Naive B cell (primary cell): Measurements from ENCODE around the gene EGLN2. TPM values are rescaled to one million over a fixed set of nuclear protein-coding genes. Genes with fewer than 3 reads are reported as not detected.
"Not testable (repeated sequence)": the region's sequence is repeated elsewhere in the genome, so short reads cannot be mapped to it uniquely, and the experiment has no call there.

Source experiments
- ATAC-seq, 2 donors: fragments of 150-1000 bp; cut with Tn5 transposase; 2 replicates each; pipeline ENCODE4 v1.10.0; 2021; ENCODE audit warnings: low read depth in 2 of 2, mild to moderate bottlenecking in 2 of 2, moderate library complexity in 2 of 2
- DNase-seq: peaks from one replicate; pipeline ENCODE4 v3.0.0; 2022
- H3K27ac Mint-ChIP-seq, 6 donors: one replicate each; pipeline ENCODE4 v1.8.0; 2020 to 2022; ENCODE audit warnings: mild to moderate bottlenecking in 6 of 6, mixed read lengths in 6 of 6, moderate library complexity in 5 of 6, inconsistent platforms in 2 of 6
- H3K27me3 Mint-ChIP-seq, 3 donors: one replicate each; pipeline ENCODE4 v1.8.0; 2021 to 2022; ENCODE audit warnings: mixed read lengths in 3 of 3, mild to moderate bottlenecking in 1 of 3
- H3K36me3 Mint-ChIP-seq, 2 donors: one replicate each; pipeline ENCODE4 v1.8.0; 2020 to 2022; ENCODE audit warnings: mixed read lengths in 2 of 2, inconsistent platforms in 1 of 2, mild to moderate bottlenecking in 1 of 2
- H3K4me1 Mint-ChIP-seq, 3 donors: one replicate each; pipeline ENCODE4 v1.8.0; 2020 to 2022; ENCODE audit warnings: mixed read lengths in 3 of 3, inconsistent platforms in 1 of 3, mild to moderate bottlenecking in 1 of 3, moderate library complexity in 1 of 3
- H3K4me3 Mint-ChIP-seq, 8 donors: one replicate each; pipeline ENCODE4 v1.8.0; 2020 to 2022; ENCODE audit warnings: mild to moderate bottlenecking in 8 of 8, mixed read lengths in 8 of 8, moderate library complexity in 8 of 8, inconsistent platforms in 2 of 8
- H3K9me3 Mint-ChIP-seq, 7 donors: one replicate each; pipeline ENCODE4 v1.8.0; 2020 to 2022; ENCODE audit warnings: mixed read lengths in 7 of 7, mild to moderate bottlenecking in 5 of 7, inconsistent platforms in 2 of 7, moderate library complexity in 1 of 7
- polyA plus RNA-seq, 6 donors: library from polyadenylated mRNA; unstranded; fragments of 300-500 nt; fragmentation: Illumina TruSeq; gene quantifications; one replicate each; pipeline ENCODE4 v1.2.3, GENCODE V29; 2021; ENCODE audit warnings: low read depth in 6 of 6

Gene EGLN2
- polyA plus RNA-seq, 6 donors from 2014 or later = 66.8 to 184 (median 124) TPM

DNA sequence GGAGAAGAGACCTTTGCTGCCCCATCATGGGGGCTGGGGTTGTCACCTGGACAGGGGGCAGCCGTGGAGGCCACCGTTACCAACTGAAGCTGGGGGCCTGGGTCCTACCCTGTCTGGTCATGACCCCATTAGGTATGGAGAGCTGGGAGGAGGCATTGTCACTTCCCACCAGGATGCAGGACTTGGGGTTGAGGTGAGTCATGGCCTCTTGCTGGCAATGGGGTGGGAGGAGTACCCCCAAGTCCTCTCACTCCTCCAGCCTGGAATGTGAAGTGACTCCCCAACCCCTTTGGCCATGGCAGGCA, 9.0 kb downstream of the EGLN2 start:
- Mint-ChIP-seq H3K4me3 (peak overlapping the region in 4 of 8 donors; percentile 42 to 79 (median 66)), H3K36me3 (peaks cover 0 to 17% of the 10 kb centered on the region in 2 donors), H3K4me1 (peaks cover 73 to 87% (median 82%) of the 10 kb centered on the region in 3 donors), H3K27me3 (no peaks in the 10 kb centered on the region), H3K27ac (peak overlapping the region in 4 of 6 donors; percentile 57 to 97 (median 88)), H3K9me3 (no peaks in the 10 kb centered on the region)
- DNase-seq = no peak
- no peak for ATAC-seq

DNA sequence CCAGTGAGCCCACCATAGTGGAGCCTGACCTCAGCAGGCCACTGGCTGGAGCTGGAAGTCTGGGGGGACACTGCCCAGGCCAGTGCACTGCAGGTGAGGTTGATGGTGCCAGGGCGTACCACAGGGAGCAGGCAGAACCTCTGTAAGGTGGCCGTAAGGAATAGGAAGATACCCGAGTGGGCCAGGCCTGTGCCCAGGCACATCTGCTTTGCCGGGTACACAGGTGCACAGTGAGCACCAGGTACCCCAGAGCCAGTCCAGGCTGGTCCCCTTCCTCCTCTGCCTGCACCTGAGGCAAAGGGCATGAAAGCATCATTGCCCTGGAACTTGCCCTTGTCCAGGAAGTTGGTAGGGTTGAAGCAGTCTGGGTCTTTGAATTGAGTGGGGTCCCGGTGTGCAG, 9.5 kb downstream of the EGLN2 start:
- Mint-ChIP-seq H3K9me3 (no peaks in the 10 kb centered on the region), H3K36me3 (peaks cover 0 to 17% of the 10 kb centered on the region in 2 donors), H3K4me3 (peak overlapping the region in 6 of 8 donors; percentile 11 to 80 (median 50)), H3K4me1 (peaks cover 69 to 84% (median 79%) of the 10 kb centered on the region in 3 donors), H3K27ac (peak overlapping the region in 4 of 6 donors; percentile 33 to 97 (median 71)), H3K27me3 (no peaks in the 10 kb centered on the region)
- DNase-seq (no peak), ATAC-seq (no peak)

DNA sequence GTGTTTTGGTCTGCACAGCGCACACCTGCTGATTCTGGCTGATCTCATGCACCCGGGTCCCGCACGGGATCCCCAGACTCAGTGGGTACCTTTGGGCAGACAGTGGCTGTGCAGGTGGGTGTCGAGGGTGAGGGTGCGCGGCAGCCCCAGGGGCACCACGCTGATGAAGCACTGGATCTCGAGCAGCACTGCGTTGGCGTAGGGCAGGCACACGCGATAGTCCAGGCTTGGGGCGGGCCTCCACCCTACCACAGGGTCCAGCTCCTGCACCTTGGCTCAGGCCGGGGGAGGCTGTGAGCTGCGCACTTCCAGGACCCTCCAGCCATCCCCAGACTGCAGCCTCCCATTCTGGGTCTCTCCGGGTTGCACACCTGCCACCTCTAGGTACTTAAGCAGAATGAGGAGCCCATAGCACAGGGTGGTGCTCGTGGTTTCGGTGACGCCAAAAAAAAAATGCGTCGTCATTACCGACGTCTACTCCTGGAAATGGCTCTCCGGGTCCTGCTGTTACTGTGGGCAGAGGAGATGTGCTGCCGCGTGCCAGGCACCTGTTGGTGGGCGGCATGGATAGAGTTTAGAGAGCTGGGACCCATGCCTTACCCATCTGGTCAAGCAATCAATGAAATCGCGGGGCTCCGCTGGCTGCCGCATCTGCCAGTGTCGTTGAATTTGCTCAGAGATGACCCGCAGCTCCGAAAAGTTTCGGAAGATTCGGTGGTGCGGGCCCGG, 10.5 kb downstream of the EGLN2 start:
- peak overlapping the region in 7 of 8 donors; percentile 41 to 99 (median 61) for H3K4me3 Mint-ChIP-seq
- no peak overlapping the region for H3K27ac Mint-ChIP-seq
- DNase-seq = no peak
- H3K9me3 Mint-ChIP-seq = no peaks in the 10 kb centered on the region
- peaks cover 59 to 81% (median 75%) of the 10 kb centered on the region in 3 donors for H3K4me1 Mint-ChIP-seq
- H3K27me3 Mint-ChIP-seq = no peaks in the 10 kb centered on the region
- ATAC-seq = no peak
- peaks cover 0 to 17% of the 10 kb centered on the region in 2 donors for H3K36me3 Mint-ChIP-seq

DNA sequence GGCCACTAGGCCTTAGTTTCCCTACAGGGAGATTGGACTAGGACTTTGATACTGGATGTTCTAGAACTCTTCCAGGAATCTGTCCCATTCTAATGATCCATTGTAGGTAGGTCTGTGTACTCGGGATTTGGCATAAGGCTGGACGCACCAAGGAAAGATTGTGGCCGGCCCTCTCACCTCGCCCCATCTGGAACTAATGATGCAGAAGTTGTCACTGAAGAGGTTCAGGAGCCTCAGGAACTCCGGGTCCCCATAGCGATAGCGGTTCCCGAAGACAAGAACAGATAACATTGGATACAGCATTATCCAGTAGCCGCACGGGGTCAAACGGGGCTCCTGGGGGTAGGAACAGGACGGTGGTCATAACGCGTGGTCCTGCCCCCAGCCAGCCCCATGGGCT, 11.2 kb downstream of the EGLN2 start:
- peaks cover 52 to 78% (median 69%) of the 10 kb centered on the region in 3 donors for H3K4me1 Mint-ChIP-seq
- H3K9me3 Mint-ChIP-seq = no peaks in the 10 kb centered on the region
- peaks cover 0 to 17% of the 10 kb centered on the region in 2 donors for H3K36me3 Mint-ChIP-seq
- H3K27ac Mint-ChIP-seq = peak overlapping the region in 1 of 6 donors; percentile 81
- H3K27me3 Mint-ChIP-seq = no peaks in the 10 kb centered on the region
- peak overlapping the region; percentile 47 to 99 (median 98) for H3K4me3 Mint-ChIP-seq
- no peak for DNase-seq
- no peak for ATAC-seq

DNA sequence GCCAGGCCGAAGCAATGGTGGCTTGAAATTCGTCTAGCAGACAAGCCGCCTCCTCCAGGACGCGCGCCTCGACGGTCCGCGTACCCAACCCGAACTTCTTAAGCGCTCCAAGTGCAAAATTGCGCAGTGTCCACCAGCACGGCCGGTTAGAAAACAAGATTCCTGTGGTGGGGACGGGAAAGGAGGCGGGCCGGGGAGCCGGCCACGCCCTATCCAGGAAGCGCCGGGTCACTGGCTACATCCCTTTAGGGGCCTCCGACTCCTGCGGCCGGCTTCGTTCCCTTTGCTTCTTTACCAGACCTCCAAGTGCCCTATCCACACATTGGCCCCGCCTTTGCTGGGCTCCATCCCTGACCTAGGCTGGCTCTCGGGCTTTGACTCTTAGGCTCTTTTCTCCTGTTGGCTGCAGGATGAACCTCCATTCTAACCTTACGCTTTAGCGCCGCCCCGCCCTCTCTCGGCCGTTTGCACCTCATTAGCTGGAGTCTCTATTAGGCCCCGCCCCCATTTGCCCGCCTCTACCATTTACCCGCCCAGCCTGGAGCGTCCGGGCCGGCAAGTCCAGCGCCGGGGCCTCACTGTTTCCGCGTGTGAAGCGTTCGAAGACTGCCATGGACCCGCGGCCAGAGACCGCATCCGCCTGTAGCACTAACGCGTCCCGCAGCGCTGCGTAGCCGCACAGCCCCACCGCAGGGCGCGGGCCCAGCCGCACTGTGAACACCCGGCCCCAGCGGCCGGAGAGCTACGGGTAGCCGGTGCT, 11.8 kb downstream of the EGLN2 start:
- peak; percentile 75 to 81 for ATAC-seq
- H3K4me1 Mint-ChIP-seq = peaks cover 49 to 71% (median 66%) of the 10 kb centered on the region in 3 donors
- H3K9me3 Mint-ChIP-seq = not testable (repeated sequence)

DNA sequence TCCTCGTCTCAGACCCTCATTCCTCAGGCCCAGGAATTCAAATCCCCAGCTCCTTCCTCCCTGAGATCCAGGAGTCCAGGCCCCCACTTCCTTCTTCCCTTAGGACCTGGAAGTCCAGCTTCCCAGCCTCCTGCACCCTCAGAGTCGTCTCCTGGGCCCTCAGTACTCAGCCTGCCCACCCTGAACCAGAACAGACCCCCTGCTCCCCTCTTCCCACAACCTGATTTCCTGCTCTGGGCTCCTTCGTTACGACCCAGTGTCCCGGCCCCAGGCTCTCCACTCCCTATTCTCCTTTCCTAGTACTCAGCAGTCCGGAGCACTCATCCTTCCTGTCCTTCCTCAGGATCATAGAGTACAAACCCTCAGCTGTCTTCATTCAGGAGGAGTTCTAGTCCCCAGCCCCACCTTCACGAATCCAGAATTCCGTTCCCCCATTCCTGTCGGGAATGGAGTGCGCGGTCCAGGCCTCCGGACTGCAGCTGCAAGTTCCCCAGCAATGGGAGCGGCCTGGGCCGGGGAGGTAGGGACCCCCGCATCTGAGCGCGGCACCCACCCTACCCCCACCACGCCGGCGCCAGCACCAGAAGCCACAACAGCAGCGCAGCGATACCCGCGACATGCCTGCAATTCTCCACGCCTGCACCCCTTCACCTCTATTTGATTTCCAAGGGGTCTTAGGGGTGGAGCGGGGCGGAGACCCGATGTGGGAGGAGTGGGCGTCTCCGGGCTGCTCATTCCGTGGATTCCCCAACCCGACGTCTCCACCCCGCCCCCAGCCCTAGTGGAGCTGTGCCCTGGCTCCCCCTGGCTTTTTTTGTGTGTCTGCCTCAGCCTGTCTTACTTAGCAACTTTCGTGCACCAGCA, 12.7 kb downstream of the EGLN2 start:
- peak overlapping the region; percentile 34 to 95 (median 88) for H3K27ac Mint-ChIP-seq
- no peaks in the 10 kb centered on the region for H3K9me3 Mint-ChIP-seq
- no peaks in the 10 kb centered on the region for H3K27me3 Mint-ChIP-seq
- ATAC-seq (peak; percentile 28 to 42), DNase-seq (no peak)
- H3K36me3 Mint-ChIP-seq = peaks cover 0 to 13% of the 10 kb centered on the region in 2 donors
- peak overlapping the region; percentile 84 to 99 (median 98) for H3K4me3 Mint-ChIP-seq
- peaks cover 45 to 64% (median 57%) of the 10 kb centered on the region in 3 donors for H3K4me1 Mint-ChIP-seq

More for the DNA sequence above, 11.8 kb downstream of the EGLN2 start:
- H3K36me3 Mint-ChIP-seq = peaks cover 0 to 17% of the 10 kb centered on the region in 2 donors
- H3K27me3 Mint-ChIP-seq = not testable (repeated sequence)
- DNase-seq = peak; percentile 55
- H3K27ac Mint-ChIP-seq = peak overlapping the region in 5 of 6 donors; percentile 9 to 95 (median 55)
- peak overlapping the region; percentile 84 to 99 (median 98) for H3K4me3 Mint-ChIP-seq

DNA sequence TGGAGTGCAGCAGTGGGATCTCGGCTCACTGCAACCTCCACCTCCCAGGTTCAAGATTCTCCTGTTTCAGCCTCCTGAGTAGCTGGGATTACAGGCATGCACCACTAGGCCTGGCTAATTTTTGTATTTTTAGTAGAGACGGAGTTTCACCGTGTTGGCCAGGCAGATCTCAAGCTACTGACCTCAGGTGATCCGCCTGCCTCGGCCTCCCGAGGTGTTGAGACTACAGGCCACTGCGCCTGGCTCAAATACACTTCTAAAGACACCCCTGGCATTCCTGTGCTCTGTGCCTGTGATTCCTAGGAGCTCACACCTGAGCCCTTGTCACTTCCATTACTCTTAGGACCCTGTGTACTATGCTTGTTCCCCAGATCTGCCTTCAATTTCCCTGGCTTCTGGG, 13.6 kb downstream of the EGLN2 start:
- Mint-ChIP-seq H3K4me3 (peak overlapping the region; percentile 84 to 99 (median 98)), H3K27ac (peak overlapping the region in 4 of 6 donors; percentile 8 to 55 (median 18)), H3K4me1 (peaks cover 38 to 62% (median 51%) of the 10 kb centered on the region in 3 donors)
- not testable (repeated sequence) for H3K9me3 Mint-ChIP-seq, H3K36me3 Mint-ChIP-seq, DNase-seq, ATAC-seq, H3K27me3 Mint-ChIP-seq

DNA sequence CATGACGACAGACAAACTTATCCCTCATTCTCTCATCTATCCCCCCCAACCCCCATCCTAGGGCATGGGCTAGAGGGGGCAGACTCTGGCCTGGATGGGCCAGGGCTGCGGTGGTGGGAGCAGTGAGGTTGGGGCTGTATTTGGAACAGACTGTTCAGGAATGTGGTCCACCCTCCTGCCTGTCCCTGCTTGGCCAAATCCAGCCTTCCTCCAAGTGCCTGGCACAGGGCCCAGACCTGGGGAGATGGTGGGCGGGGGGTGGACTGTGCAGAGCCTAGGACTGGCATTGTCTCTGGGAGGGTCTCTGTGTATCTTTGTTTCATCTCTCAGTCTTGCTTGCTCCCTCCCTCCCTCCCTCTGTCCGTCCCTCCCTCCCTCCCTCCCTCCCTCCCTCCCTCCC, 14.2 kb downstream of the EGLN2 start:
- Mint-ChIP-seq H3K4me1 (peaks cover 33 to 62% (median 52%) of the 10 kb centered on the region in 3 donors), H3K27ac (peak overlapping the region in 4 of 6 donors; percentile 23 to 93 (median 50)), H3K4me3 (peak overlapping the region in 4 of 8 donors; percentile 84 to 99 (median 98))

DNA sequence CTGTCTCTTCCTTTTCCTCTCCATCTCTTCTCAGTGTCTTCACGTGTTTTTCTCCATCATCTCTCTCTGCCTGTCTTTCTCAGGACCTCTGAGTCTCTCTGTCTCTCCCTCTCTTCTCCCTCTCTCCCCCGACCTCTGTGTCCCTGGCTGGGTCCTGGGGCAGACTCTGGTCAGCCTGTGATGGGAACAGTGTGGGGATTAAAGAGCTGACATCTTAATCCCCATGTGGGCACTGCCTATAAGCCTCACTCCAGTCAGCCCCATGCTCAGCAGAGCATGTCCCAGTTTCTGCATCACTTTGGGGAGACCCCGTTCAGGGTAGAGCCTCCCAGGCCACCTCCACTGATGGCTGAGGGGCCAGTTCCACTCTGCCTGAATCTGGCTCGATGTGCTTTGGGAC, 16.2 kb downstream of the EGLN2 start:
- ATAC-seq (no peak), DNase-seq (no peak)
- Mint-ChIP-seq H3K27ac (peak overlapping the region in 2 of 6 donors; percentile 5 to 86), H3K36me3 (no peaks in the 10 kb centered on the region), H3K4me1 (peaks cover 41 to 68% (median 62%) of the 10 kb centered on the region in 3 donors), H3K9me3 (no peaks in the 10 kb centered on the region), H3K4me3 (peak overlapping the region in 1 of 8 donors; percentile 0), H3K27me3 (no peaks in the 10 kb centered on the region)

More for the DNA sequence above, 14.2 kb downstream of the EGLN2 start:
- no peak for ATAC-seq
- no peak for DNase-seq
- Mint-ChIP-seq H3K27me3 (no peaks in the 10 kb centered on the region), H3K9me3 (no peaks in the 10 kb centered on the region), H3K36me3 (no peaks in the 10 kb centered on the region)

DNA sequence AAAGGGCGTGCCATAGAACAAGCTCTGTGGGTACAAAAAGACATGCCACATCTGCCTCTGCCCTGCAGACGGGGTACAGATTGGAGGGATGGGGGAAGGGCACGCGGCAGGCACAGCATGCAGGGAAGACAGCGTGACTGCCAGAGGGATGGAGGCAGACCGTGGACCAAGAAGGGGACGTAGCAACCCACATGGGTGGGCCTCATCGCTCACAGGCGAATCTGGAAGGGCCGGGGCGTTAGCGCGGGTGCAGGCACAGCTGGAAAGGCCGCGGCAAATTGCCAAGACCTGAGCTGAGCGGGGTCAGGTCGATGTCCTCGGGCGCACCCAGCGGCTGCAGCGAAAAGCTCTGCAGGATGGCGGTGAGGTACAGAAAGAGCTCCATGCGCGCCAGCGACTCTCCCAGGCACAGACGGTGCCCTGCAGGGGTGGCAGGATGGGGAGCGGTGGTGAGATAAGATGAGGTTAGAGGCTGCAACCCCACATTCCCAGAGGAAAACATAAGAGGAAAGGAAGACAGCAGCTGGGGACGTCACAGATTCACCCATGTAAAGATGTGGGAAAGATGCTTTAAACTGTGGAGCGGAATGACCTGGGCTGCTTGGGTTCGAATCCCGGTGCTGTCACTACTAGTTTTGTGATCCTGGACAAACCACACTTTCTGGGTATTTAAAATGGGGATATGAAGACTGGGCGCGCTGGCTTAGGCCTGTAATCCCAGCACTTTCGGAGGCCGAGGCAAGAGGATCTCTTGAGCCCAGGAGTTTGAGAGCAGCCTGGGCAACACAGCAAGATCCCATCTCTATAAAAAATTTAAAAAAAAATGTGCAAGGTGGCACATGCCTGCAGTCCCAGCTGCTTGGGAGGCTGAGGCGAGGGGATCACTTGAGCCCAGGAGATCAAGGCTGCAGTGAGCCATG, 19.7 kb downstream of the EGLN2 start:
- peak; percentile 65 for DNase-seq
- not testable (repeated sequence) for H3K36me3 Mint-ChIP-seq, H3K9me3 Mint-ChIP-seq, H3K27me3 Mint-ChIP-seq
- Mint-ChIP-seq H3K4me1 (peaks cover 33 to 58% (median 47%) of the 10 kb centered on the region in 3 donors), H3K27ac (peak overlapping the region; percentile 70 to 97 (median 88)), H3K4me3 (peak overlapping the region; percentile 56 to 93 (median 88))
- peak; percentile 93 to 95 for ATAC-seq

DNA sequence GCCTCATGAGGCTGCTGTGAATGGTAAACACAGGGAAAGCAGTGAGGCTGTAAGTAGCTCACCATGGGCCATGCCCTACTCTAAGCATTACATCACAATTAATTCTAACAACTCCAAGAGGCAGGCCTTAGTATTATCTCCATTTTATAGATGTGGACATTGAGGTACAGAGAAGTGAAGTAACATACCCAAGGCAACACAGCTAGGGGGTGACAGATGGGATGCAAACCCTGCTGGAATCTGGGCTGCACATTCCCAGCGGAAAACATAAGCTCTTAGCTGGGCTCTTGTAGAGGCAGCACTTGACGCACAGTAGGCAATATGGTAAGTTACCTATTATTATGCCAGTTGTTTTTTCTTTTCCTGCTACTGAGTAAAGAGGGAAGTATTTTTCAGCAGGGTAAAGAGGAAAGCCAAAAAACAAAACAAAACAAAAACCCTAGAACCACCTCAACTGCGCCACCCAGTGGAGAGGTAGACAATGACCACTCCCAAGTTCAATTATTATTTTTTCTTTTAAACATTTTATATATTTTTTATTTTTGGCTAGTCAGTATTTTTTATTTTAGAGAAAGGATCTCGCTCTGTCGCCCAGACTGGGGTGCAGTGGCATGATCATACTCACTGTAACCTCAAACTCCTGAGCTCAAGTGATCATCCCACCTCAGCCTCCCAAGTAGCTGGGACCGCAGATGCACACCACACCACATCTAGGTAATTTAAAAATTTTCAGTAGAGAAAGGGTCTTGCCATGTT, 20.7 kb downstream of the EGLN2 start:
- Mint-ChIP-seq H3K27ac (peak overlapping the region in 3 of 6 donors; percentile 38 to 87 (median 74)), H3K4me1 (peaks cover 33 to 55% (median 42%) of the 10 kb centered on the region in 3 donors), H3K4me3 (peak overlapping the region in 6 of 8 donors; percentile 5 to 92 (median 84))
- ATAC-seq (peak in 1 of 2 donors; percentile 22), DNase-seq (peak; percentile 62)
- not testable (repeated sequence) for H3K9me3 Mint-ChIP-seq, H3K27me3 Mint-ChIP-seq, H3K36me3 Mint-ChIP-seq
